ENCODE results near the gene POSTN. TPM values are rescaled to one million over a fixed set of nuclear protein-coding genes. Genes with fewer than 3 reads are reported as not detected.

The POSTN gene
- total and polyA plus RNA-seq, 2 of the 8 experiments (the other 6 are each of a cell fraction or from before 2014, with no cell fraction given): 0.30 to 0.74 TPM

- Histone ChIP-seq H2BK5ac (ENCODE audit: low read depth, low read length) (no peak overlapping the region), H3K4me1 (replicated peaks in 1 of 4; ENCODE audit: control insufficient read depth in 3 of 4, insufficient read depth in 4 of 4, low read length in 3 of 4) (no peaks in the 10 kb centered on the region), H2AK5ac (ENCODE audit: low read depth, low read length) (no peak overlapping the region), H4K8ac (ENCODE audit: extremely low read depth, insufficient read depth, low read length) (no peak overlapping the region), H4K20me1 (replicated peaks in 1 of 2; ENCODE audit: control insufficient read depth in 1 of 2, insufficient read depth in 2 of 2, low read length in 2 of 2) (no peaks in the 10 kb centered on the region), H3K4me3 (ENCODE audit: extremely low read depth in 1 of 4, insufficient read depth in 2 of 4, low read depth in 3 of 4, low read length in 4 of 4) (no peak overlapping the region), H3K4me2 (ENCODE audit: insufficient read depth in 1 of 2, low read depth in 2 of 2, low read length in 2 of 2) (no peak overlapping the region), H2AFZ (ENCODE audit: low read length) (no peak overlapping the region), H3K9ac (replicated peaks in 1 of 4; ENCODE audit: extremely low read depth in 1 of 4, low read depth in 3 of 4, low read length in 3 of 4) (no peak overlapping the region), H4K5ac (ENCODE audit: insufficient read length, low read depth, low read length) (no peak overlapping the region), H3K79me1 (ENCODE audit: low read depth, low read length) (no peaks in the 10 kb centered on the region), H3K14ac (ENCODE audit: insufficient read length) (no peak overlapping the region), H2BK12ac (ENCODE audit: low read depth, low read length) (no peak overlapping the region), H3K27me3 (replicated peaks in 1 of 4; ENCODE audit: control insufficient read depth in 3 of 4, extremely low read depth in 1 of 4, insufficient read depth in 3 of 4, low read length in 3 of 4) (no peaks in the 10 kb centered on the region), H3K79me2 (ENCODE audit: control insufficient read depth in 1 of 2, insufficient read depth in 2 of 2, low read length in 2 of 2) (no peaks in the 10 kb centered on the region), H3K23me2 (ENCODE audit: low read depth, low read length) (no peaks in the 10 kb centered on the region), H2BK20ac (ENCODE audit: low read length) (no peak overlapping the region), H2BK120ac (replicated peaks; ENCODE audit: low read depth, low read length) (no peak overlapping the region), H3K23ac (ENCODE audit: insufficient read length) (no peak overlapping the region), H2BK15ac (ENCODE audit: low read length) (no peak overlapping the region), H3K18ac (ENCODE audit: extremely low read depth, low read length) (no peak overlapping the region), H3K9me3 (ENCODE audit: insufficient read depth in 2 of 2, low read depth in 1 of 2, low read length in 1 of 2) (no peaks in the 10 kb centered on the region), H3K4ac (replicated peaks; ENCODE audit: insufficient read length, low read depth, low read length) (no peak overlapping the region), H3K36me3 (ENCODE audit: control insufficient read depth in 2 of 4, insufficient read depth in 4 of 4, low read length in 3 of 4) (no peaks in the 10 kb centered on the region), H3K56ac (replicated peaks; ENCODE audit: insufficient read length, low read depth, low read length) (no peak overlapping the region), H3K27ac (ENCODE audit: low read depth, low read length) (no peak overlapping the region), H4K91ac (replicated peaks; ENCODE audit: insufficient read length, low read length) (no peak overlapping the region)
- WGBS, 2 experiments (ENCODE audit: extremely low coverage in 1 of 2, insufficient coverage in 1 of 2, insufficient read length in 1 of 2, insufficient replicate concordance in 2 of 2, low coverage in 1 of 2, low lambda C conversion rate in 2 of 2, missing lambda C conversion rate in 1 of 2): 95% methylated on average over 3 of the region's 3 CpGs; no CpG with 5 or more reads in 1 of the 2 experiments
- no peak for FAIRE-seq
- DNase-seq (ENCODE audit: low read depth in 1 of 2, low spot score in 2 of 2): no peak
- CTCF ChIA-PET (ENCODE audit: partially characterized antibody): interaction anchor here (0.8 to 1.1 kb wide), 2 partner anchors 10 to 185 kb away, joined by 3 to 4 read pairs; no protein-coding TSS in a partner anchor
- POLR2A ChIA-PET (ENCODE audit: partially characterized antibody): no interaction called here
- TF ChIP-seq ZNF274 (IDR thresholded peaks at IDR 0.05; ENCODE audit: borderline replicate concordance, extremely low read depth, low read length) (no peak), NANOG (IDR thresholded peaks at IDR 0.05; ENCODE audit: insufficient read depth, low read depth, low read length, poor library complexity, severe bottlenecking) (no peak), CTCF (IDR thresholded peaks at IDR 0.05; ENCODE audit: control extremely low read depth in 1 of 3, insufficient read depth in 1 of 3, low read depth in 1 of 3, low read length in 3 of 3) (no peak), ATF2 (IDR thresholded peaks at IDR 0.05; ENCODE audit: low read length) (no peak), CREB1 (IDR thresholded peaks at IDR 0.05) (no peak), BACH1 (IDR thresholded peaks at IDR 0.05; ENCODE audit: low read length) (no peak), CBX8 (IDR thresholded peaks at IDR 0.05; ENCODE audit: borderline replicate concordance, low read depth, low read length) (no peak), POLR2A (IDR thresholded peaks at IDR 0.05; ENCODE audit: control extremely low read depth in 1 of 2, low read depth in 2 of 2, low read length in 2 of 2) (no peak), POLR2AphosphoS5 (IDR thresholded peaks at IDR 0.05; ENCODE audit: low read depth, low read length) (no peak), CTBP2 (IDR thresholded peaks at IDR 0.05; ENCODE audit: borderline replicate concordance, insufficient read depth, insufficient read length, low read length) (no peak)
Observed at GRCh38 chr13:37613236-37613635, 14.7 kb upstream of the POSTN start.

Measured in H1 (cell line).